NCI-H226 (cell line): ENCODE results near the gene SMPD3.

Experiments used
- DNase-seq: peaks from one replicate; pipeline ENCODE4 v3.0.0-alpha.2; 2015

SMPD3 gene

GRCh38 chr16:68367440-68367839 lies 80.9 kb downstream of the SMPD3 start:
- no peak for DNase-seq

- DNase-seq: peak; percentile 11
These were observed 81.3 kb downstream of the SMPD3 start for GRCh38 chr16:68367030-68367429.

GRCh38 chr16:68366062-68366461 lies 82.2 kb downstream of the SMPD3 start:
- DNase-seq: no peak

- no peak for DNase-seq
These were observed 83.0 kb downstream of the SMPD3 start for GRCh38 chr16:68365167-68365817.

- no peak for DNase-seq
These were observed 83.7 kb downstream of the SMPD3 start for GRCh38 chr16:68364561-68364998.

GRCh38 chr16:68363658-68364521 lies 84.4 kb downstream of the SMPD3 start:
- DNase-seq: no peak

- DNase-seq: no peak
These were observed 85.2 kb downstream of the SMPD3 start for GRCh38 chr16:68362947-68363657.

- no peak for DNase-seq
These were observed 85.9 kb downstream of the SMPD3 start for GRCh38 chr16:68362262-68362913.

GRCh38 chr16:68361485-68361884 lies 86.8 kb downstream of the SMPD3 start:
- DNase-seq: no peak

- DNase-seq: no peak
These were observed 87.4 kb downstream of the SMPD3 start for GRCh38 chr16:68360956-68361355.

GRCh38 chr16:68360547-68360946 lies 87.8 kb downstream of the SMPD3 start:
- DNase-seq: no peak

GRCh38 chr16:68359398-68360191 lies 88.7 kb downstream of the SMPD3 start:
- DNase-seq: no peak

GRCh38 chr16:68358951-68359350 lies 89.4 kb downstream of the SMPD3 start:
- DNase-seq: no peak

- DNase-seq: no peak
These were observed 90.4 kb downstream of the SMPD3 start for GRCh38 chr16:68357923-68358322.

- DNase-seq: no peak
These were observed 90.8 kb downstream of the SMPD3 start for GRCh38 chr16:68357521-68357922.

GRCh38 chr16:68356919-68357286 lies 91.4 kb downstream of the SMPD3 start:
- DNase-seq: peak; percentile 13

- no peak for DNase-seq
These were observed 91.9 kb downstream of the SMPD3 start for GRCh38 chr16:68356249-68356918.

- DNase-seq: no peak
These were observed 92.7 kb downstream of the SMPD3 start for GRCh38 chr16:68355447-68356248.

GRCh38 chr16:68354816-68355215 lies 93.5 kb downstream of the SMPD3 start:
- DNase-seq: no peak

GRCh38 chr16:68353366-68353765 lies 94.9 kb downstream of the SMPD3 start:
- DNase-seq: no peak

- DNase-seq: no peak
These were observed 96.3 kb downstream of the SMPD3 start for GRCh38 chr16:68351991-68352431.
